HG03159 (cell line): ENCODE data around the gene TMEM72.

Experiments
- ATAC-seq: cut with Tn5 transposase; IDR thresholded peaks from one replicate; pipeline ENCODE4 v1.9.1; 2021; ENCODE audit warnings: mild to moderate bottlenecking, moderate library complexity; ENCODE audit not compliant: unreplicated experiment

Gene TMEM72

GRCh38 chr10:44932517-44933450, 21.6 kb downstream of the TMEM72 start:
- ATAC-seq: peak; percentile 96

- ATAC-seq: no peak
Observed at GRCh38 chr10:44933451-44934321, 22.5 kb downstream of the TMEM72 start.

- ATAC-seq: no peak
Observed at GRCh38 chr10:44934416-44935200, 23.5 kb downstream of the TMEM72 start.

GRCh38 chr10:44935201-44935965, 24.2 kb downstream of the TMEM72 start:
- ATAC-seq: no peak

- ATAC-seq: no peak
Observed at GRCh38 chr10:44935966-44936295, 24.8 kb downstream of the TMEM72 start.

GRCh38 chr10:44936314-44936975, 25.3 kb downstream of the TMEM72 start:
- ATAC-seq: no peak

GRCh38 chr10:44937196-44938005, 26.3 kb downstream of the TMEM72 start:
- no peak for ATAC-seq

GRCh38 chr10:44938956-44939355, 27.8 kb downstream of the TMEM72 start:
- ATAC-seq: no peak

- no peak for ATAC-seq
Observed at GRCh38 chr10:44939691-44940401, 28.7 kb downstream of the TMEM72 start.

- no peak for ATAC-seq
Observed at GRCh38 chr10:44944354-44944753, 33.2 kb downstream of the TMEM72 start.

- ATAC-seq: peak; percentile 46
Observed at GRCh38 chr10:44946205-44946604, 35.1 kb downstream of the TMEM72 start.

GRCh38 chr10:44947371-44948152, 36.4 kb downstream of the TMEM72 start:
- ATAC-seq: peak; percentile 55

GRCh38 chr10:44948642-44949041, 37.5 kb downstream of the TMEM72 start:
- no peak for ATAC-seq

- no peak for ATAC-seq
Observed at GRCh38 chr10:44949127-44949802, 38.1 kb downstream of the TMEM72 start.

GRCh38 chr10:44949915-44950314, 38.8 kb downstream of the TMEM72 start:
- ATAC-seq: no peak

- no peak for ATAC-seq
Observed at GRCh38 chr10:44950326-44951225, 39.4 kb downstream of the TMEM72 start.
